NB4 (cell line): ENCODE results near the gene AKR1E2.

Experiments used
- DNase-seq: peaks from one replicate; pipeline ENCODE4 v3.0.0; 2010; ENCODE audit warnings: low read depth
- H3K4me3 ChIP-seq: one replicate; pipeline ENCODE4 v1.5.1; 2011; ENCODE audit warnings: mild to moderate bottlenecking, low read depth, low read length, moderate library complexity
- CTCF ChIP-seq: IDR thresholded peaks from one replicate; pipeline ENCODE4 v1.5.1; 2012; ENCODE audit warnings: low read depth, low read length
- MAX ChIP-seq: IDR thresholded peaks from 2 replicates; pipeline ENCODE4 v1.6.1; 2011; ENCODE audit warnings: low read depth, low read length
- MYC ChIP-seq: IDR thresholded peaks from 2 replicates; pipeline ENCODE4 v1.6.1; 2011; ENCODE audit warnings: low read depth, low read length
- POLR2A ChIP-seq: IDR thresholded peaks from 2 replicates; pipeline ENCODE4 v1.6.1; 2011; ENCODE audit warnings: mild to moderate bottlenecking; ENCODE audit not compliant: insufficient read length; ENCODE audit errors: extremely low read depth

AKR1E2 gene

GRCh38 chr10:4825868-4826791, at the start of gene AKR1E2:
AKR1E2 (plus strand) TSS chr10:4826207; CDS start chr10:4826325, 118 bp downstream.
- H3K4me3 ChIP-seq = no peak within 1 kb of the TSS
- DNase-seq = peak; percentile 71

GRCh38 chr10:4776234-4776638, 49.8 kb upstream of the AKR1E2 start:
- TF ChIP-seq POLR2A (no peak), MAX (no peak), CTCF (no peak), MYC (no peak)
- DNase-seq = no peak
- no peak overlapping the region for H3K4me3 ChIP-seq

More at GRCh38 chr10:4825868-4826791, at the start of gene AKR1E2:
- TF ChIP-seq MAX = no peak
- TF ChIP-seq POLR2A = no peak
- TF ChIP-seq CTCF = no peak
- TF ChIP-seq MYC = no peak

GRCh38 chr10:4778761-4779160, 47.2 kb upstream of the AKR1E2 start:
- no peak overlapping the region for H3K4me3 ChIP-seq
- DNase-seq = no peak
- TF ChIP-seq MAX (no peak), POLR2A (no peak), CTCF (no peak), MYC (no peak)

GRCh38 chr10:4780091-4780490, 45.9 kb upstream of the AKR1E2 start:
- TF ChIP-seq POLR2A (no peak), MYC (no peak), CTCF (no peak), MAX (no peak)
- no peak overlapping the region for H3K4me3 ChIP-seq

GRCh38 chr10:4780782-4781181, 45.2 kb upstream of the AKR1E2 start:
- TF ChIP-seq MYC = no peak
- no peak for TF ChIP-seq POLR2A
- TF ChIP-seq CTCF = no peak
- TF ChIP-seq MAX = no peak
- no peak overlapping the region for H3K4me3 ChIP-seq
- DNase-seq = no peak

More at GRCh38 chr10:4780091-4780490, 45.9 kb upstream of the AKR1E2 start:
- DNase-seq = no peak
